Glomerular endothelial cell (primary cell): Measurements from ENCODE around the gene TAX1BP3. TPM values are rescaled to one million over a fixed set of nuclear protein-coding genes. Genes with fewer than 3 reads are reported as not detected.

Experiments used
- DNase-seq: peaks from one replicate; pipeline ENCODE4 v3.0.0-alpha.2; 2011; ENCODE audit warnings: low read depth, low spot score; ENCODE audit errors: extremely low read depth
- total RNA-seq: library from RNA; depleted of rRNA; stranded (reverse); fragments of >200 nt; gene quantifications from 2 replicates; pipeline ENCODE4 v1.2.3, GENCODE V29; 2015

TAX1BP3 gene
- total RNA-seq, 1 donor from 2014 or later, result 358 TPM

DNA sequence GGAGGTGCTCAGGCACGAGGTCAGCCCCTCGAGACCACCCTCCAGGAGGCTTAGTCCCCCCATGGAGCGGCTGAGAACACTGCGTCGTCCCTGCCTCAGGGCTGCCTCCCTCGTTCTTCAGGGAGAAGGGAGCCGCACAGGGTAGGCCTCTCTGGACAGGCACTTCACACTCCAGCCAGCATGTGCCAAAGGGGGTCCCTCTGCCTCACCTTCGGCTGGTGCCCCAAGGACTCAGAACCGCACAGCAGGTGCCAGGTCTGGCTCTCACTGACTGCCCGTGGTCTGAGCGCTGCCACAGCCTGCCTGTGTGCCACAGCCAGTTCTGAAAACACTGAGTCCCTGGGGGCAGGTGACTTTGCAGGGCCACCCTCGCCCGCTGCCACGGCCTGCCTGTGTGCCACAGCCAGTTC is 20.5 kb upstream of the TAX1BP3 start:
- no peak for DNase-seq

DNA sequence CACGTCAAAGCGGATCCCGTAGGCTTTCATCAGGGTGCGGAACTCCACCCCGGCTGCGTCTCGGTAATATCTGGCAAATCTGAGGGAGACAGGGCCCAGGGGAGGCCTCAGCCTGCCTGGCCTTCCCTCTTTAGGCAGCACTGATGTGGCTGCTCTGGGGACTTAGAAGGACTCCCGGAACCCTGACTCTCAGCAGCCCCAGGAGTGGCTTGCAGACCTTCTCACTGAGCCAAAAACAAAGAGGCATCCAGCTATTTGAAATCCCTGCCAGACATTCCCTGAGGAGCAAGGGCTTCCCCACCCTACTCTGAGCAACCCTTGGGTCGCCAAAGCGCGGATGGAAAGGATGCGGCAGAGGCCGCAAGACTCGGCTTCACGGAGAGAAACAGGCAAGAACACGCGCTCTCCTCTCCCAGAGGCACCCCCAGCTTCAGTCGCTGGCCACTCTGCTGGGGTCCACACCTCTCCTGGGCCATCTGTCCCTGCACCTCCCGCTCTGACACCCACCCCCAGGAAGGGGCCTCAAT is 19.7 kb upstream of the TAX1BP3 start:
- DNase-seq, result no peak

DNA sequence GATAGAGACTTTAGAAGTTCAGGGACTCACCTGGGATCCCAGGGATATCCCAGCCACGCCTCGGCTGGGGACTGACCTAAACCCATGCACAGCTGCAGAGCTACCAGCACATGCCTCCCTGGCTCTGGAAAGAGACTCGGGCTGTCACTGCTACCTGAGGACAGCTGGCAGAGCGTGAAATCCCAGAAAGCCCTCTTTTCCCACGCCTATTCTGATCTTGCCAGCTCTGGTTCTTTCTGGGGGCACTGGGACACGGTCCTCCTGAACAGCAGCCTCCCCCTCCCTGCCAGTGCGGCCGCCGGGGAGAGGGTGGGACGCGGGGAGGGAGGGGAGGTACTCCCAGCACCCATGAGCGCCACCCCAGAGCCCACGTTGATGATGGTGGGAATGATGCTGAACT is 16.8 kb upstream of the TAX1BP3 start:
- DNase-seq, result no peak

- no peak for DNase-seq
Observed at GRCh38 chr17:3683054-3683511, 14.7 kb upstream of the TAX1BP3 start.

GRCh38 chr17:3682033-3682432 is 13.7 kb upstream of the TAX1BP3 start:
- no peak for DNase-seq

DNA sequence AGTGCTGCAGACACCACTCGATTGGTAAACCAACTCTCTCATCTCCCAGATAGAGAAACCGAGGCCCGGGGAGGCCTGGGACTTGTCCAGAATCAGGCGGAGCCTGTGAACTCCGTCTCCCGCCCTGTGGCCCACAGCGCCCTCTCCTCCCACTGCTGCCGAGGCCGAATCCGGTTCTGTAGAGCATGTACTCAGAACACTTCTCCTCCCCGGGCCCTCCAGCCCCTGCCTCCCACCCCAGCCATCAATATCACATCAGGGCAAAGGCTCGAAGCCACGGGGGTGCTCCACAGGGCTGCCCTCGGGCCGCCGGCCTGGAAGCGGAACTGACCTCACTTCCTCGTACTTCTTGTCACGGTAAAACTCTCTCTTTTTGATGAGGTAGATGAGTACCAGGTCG is 13.2 kb upstream of the TAX1BP3 start:
- DNase-seq, result no peak

- DNase-seq, result no peak
Observed at GRCh38 chr17:3681057-3681456, 12.7 kb upstream of the TAX1BP3 start.

- DNase-seq, result no peak
Observed at GRCh38 chr17:3679531-3680126, 11.3 kb upstream of the TAX1BP3 start.

DNA sequence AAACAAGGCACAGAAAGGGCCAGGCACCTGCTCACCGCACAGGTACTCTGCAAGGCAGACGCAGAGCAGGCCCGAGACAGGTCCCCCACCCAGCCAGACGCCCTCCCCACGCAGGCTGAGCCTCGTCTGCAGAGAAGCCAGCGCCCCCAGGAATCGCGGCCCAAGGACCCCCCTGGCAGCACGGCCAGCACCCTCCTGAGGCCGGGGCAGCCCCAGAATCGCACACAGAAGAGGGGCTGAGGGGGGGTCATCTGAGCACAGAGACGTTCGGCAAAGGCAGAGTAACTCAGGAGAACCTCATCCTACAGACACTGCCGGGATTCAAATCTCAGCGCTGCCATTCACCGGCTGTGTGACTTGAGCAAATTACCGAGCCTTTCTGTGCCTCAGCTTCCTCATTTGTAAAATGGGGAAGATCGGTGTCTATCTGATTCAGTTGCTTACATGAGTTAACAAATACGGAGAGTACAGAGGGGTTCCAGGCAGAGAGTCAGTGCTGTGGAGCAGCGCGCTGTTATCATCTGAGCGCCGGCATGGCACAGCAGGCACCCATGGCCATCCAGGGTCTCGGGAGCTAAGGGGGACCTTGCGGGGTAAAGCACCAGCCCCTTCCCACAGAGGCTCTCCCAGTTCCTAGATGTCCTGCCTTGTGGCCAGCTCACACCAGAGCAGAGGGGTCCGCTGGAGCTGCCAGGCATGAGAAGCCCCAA is 10.6 kb upstream of the TAX1BP3 start:
- DNase-seq, result no peak

- DNase-seq, result no peak
Observed at GRCh38 chr17:3678095-3678820, 9.9 kb upstream of the TAX1BP3 start.

GRCh38 chr17:3675886-3676285 is 7.5 kb upstream of the TAX1BP3 start:
- DNase-seq, result no peak

- DNase-seq, result no peak
Observed at GRCh38 chr17:3672571-3672970, 4.2 kb upstream of the TAX1BP3 start.

- DNase-seq, result no peak
Observed at GRCh38 chr17:3669548-3669947, 1.2 kb upstream of the TAX1BP3 start.

DNA sequence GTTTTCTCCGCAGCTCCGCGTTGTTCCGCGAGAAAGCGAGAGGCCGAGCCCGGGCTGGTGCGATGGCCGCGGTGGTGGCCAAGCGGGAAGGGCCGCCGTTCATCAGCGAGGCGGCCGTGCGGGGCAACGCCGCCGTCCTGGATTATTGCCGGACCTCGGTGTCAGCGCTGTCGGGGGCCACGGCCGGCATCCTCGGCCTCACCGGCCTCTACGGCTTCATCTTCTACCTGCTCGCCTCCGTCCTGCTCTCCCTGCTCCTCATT is 638 bp upstream of the TAX1BP3 start:
- DNase-seq, result no peak

GRCh38 chr17:3667366-3668278 is 756 bp downstream of the TAX1BP3 start:
- DNase-seq, result no peak

DNA sequence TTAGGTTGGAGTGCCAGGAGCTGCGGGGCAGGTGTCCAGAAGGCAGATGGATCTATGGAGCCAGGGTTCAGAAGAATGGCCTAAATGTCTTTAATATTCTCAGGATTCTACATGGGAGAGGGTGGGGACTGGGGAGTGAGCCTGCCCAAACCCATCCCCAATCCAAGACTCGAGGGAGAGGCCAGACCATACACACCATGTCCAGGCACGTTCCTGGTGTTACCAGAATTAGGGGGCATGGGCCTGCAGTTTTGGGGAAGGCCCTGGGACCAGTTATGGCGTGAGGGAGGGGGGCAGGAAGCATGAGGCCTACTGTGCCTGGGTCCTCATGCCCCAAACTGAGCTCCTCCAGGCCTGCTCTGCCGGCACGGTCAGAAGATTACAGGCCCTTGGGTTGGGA is 1.9 kb downstream of the TAX1BP3 start:
- no peak for DNase-seq

DNA sequence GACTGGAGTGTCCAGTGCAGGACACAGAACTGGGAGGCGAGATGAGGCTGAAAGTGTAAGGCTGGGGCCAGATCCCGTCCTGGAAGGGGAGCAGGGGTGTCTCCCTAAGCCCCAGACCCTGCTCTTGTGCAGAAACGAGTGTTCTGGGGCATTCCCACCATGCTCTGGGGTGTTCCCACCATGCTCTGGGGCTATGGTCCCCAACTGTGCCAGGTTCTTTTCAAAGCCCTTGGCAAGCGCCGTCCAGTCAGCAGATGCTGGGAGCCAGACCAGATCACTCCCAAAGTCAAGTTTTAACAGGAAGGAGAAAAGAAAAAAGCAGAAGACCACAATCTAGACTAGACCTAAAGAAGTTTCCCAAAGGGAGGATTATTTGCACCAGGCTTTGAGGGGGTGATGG is 2.5 kb downstream of the TAX1BP3 start:
- no peak for DNase-seq

DNA sequence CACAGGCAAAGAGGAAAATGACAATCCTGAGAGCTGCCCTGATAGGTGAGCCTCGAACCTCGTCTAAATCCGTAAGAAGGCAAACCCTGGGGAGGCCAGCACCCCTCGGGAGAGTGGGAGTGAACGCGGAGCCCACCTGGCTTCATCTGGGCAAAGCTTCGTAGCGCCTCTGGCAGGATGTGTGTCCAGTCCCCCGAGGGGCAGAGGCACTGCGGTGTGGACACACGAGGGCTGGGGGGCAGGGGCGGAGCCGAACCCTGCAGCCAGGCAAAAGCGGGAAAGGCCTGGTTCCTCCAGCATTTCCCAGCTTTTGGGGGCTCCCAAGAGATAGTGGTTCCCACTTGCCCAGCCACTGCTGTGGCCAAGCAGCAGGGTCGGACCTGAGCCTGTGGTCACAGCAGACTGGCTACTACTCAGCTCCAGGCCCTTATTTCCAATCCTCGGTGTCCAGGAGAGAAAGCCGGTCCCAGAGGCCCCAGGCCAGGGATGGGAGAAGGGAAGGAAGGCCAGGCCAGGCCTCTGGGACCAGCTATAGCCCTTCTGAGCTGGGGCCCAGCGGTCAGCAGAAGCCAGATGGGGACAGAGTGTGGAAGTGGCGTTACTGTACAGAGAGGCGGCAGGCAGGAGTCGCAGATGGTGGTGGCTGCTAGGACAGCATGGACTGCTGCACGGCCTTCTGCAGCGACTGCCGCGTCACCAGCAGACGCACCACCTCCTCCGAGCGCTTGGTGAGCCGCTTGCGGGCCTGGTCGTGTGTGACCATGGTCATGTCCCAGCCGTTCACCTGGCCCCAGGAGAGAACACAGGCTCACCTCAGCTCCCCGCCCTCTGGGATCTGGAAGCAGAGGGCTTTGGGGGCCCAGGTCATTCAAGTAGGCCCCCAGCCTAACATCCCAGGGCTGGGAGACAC is 5.0 kb downstream of the TAX1BP3 start:
- no peak for DNase-seq

DNA sequence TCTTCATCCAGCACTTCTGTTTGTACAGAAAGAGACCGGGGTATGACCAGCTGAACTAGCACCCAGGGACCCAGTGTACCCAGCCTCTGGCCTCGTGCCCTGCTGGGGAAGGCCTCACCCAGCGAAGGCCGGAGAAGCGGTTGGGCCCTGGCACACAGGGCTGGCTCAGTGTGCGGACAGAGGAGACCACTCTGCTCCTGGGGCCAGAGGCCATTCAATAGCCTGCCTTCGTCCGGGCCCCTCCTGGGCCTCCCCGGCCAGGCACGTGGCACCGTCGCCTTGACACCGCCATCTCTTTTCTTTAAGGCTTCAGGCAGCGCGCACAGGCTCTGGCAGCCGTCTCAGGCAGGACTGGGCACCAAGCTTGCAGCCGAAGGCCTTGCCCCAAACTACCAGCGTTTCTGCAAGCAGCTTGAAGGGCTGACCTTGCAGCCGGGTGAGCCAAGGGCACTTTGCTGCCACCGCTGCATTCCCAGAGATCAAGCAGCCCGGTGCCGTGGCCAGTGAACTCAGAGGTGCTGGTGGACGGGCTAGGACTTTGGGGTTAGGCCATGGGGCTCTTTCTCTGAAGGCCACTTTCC is 8.0 kb downstream of the TAX1BP3 start:
- DNase-seq, result no peak
